GM13977 (cell line): ENCODE results near the gene CDPF1.

ENCODE experiments used
- DNase-seq: peaks from one replicate; pipeline ENCODE4 v3.0.0; 2012; ENCODE audit warnings: low spot score
- CTCF ChIP-seq: IDR thresholded peaks from 2 replicates; pipeline ENCODE4 v1.5.1; 2012; ENCODE audit warnings: mild to moderate bottlenecking, control low read depth; ENCODE audit not compliant: insufficient read depth; ENCODE audit errors: extremely low read depth, missing control alignments
- in situ Hi-C: fragments of 300-500 bp; cut with MboI; formaldehyde crosslinking; loops from one replicate; pipeline ENCODE4 v1.12.0; 2022; ENCODE audit warnings: low sequenced_read_pairs, low pct_unique_long_range_greater_than_20kb, mixed read lengths, inconsistent platforms; ENCODE audit not compliant: unreplicated experiment

The CDPF1 gene

DNA sequence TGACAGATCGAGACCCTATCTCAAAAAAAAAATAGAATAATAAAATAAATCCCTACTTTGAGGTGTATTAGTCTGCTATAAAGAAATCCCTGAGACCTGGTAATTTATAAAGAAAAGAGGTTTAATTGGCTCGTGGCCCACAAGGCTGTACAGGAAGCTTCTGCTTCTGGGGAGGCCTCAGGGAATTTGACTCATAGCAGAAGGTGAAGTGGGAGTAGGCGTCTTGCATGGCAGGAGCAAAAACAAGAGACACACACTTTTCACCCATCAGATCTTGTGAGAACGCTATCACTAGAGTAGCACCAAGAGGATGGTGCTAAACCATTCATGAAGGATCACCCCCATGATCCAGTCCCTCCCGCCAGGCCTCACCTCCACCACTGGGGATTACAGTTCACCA is 29.2 kb downstream of the CDPF1 start:
- in situ Hi-C loops = no loop called here
- no peak for TF ChIP-seq CTCF
- DNase-seq = no peak

- no peak for TF ChIP-seq CTCF
- no peak for DNase-seq
- in situ Hi-C loops = no loop called here
These were observed 30.5 kb downstream of the CDPF1 start for GRCh38 chr22:46219636-46220035.

GRCh38 chr22:46214616-46215015 is 35.5 kb downstream of the CDPF1 start:
- in situ Hi-C loops = no loop called here
- DNase-seq = no peak
- no peak for TF ChIP-seq CTCF

DNA sequence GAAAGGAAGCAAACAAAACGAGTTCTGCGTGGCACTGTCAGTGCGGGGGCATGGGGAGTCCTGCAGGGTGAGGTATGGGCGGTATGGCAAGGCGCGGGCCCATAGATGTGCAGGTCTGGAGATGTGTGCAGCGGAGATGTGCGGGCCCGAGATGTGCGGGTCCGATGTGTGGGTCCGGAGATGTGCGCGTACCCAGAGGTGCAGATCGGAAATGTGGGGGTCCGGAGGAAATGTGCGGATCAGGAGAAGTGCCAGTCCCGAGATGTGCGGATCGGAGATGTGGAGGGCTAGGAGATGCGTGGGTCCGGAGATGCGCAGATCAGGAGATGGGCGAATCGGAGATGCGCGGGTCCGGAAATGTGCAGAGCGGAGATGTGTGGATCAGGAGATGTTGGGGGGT is 35.9 kb downstream of the CDPF1 start:
- DNase-seq = no peak
- no peak for TF ChIP-seq CTCF
- in situ Hi-C loops = no loop called here

DNA sequence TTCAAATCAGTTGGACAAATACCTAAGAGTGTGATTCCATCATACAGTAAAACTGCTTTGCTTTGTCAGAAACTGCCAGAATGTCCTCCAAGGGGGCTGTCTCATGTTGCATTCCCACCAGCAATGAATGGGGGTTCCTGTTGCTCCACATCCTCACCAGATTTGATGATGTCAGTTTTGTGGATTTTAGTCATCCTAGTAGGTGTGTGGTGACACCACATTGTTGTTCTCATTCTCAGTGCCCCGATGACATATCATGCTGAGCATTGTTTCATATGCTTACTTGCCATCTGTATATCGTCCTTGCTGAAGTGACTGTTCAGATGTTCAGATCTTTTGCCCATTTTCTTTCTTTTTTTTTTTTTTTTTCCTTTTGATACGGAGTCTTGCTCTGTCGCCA is 37.0 kb downstream of the CDPF1 start:
- no peak for TF ChIP-seq CTCF
- DNase-seq = no peak
- in situ Hi-C loops = no loop called here

GRCh38 chr22:46212195-46212594 is 37.9 kb downstream of the CDPF1 start:
- no peak for DNase-seq
- no peak for TF ChIP-seq CTCF
- in situ Hi-C loops = no loop called here

GRCh38 chr22:46209262-46209661 is 40.8 kb downstream of the CDPF1 start:
- in situ Hi-C loops = no loop called here
- no peak for TF ChIP-seq CTCF
- DNase-seq = no peak
